CD14-positive monocyte (primary cell): ENCODE results near the gene MDFI. TPM values are rescaled to one million over a fixed set of nuclear protein-coding genes. Genes with fewer than 3 reads are reported as not detected.

Experiments used
- DNase-seq, 3 donors: peaks; one replicate each; pipeline ENCODE4 v3.0.0-alpha.2; 2011 to 2022
- H2AFZ ChIP-seq: 2 replicates; pipeline ENCODE4 v1.6.0; 2012; ENCODE audit warnings: mild to moderate bottlenecking, low read depth, low read length, inconsistent platforms; ENCODE audit not compliant: insufficient read depth, poor library complexity, severe bottlenecking
- H3K27ac ChIP-seq, 2 donors: 1 replicate in 1 of 2; 2 replicates in 1 of 2; pipeline ENCODE4 v1.5.1; 2012 to 2013; ENCODE audit warnings: low read length in 2 of 2, control low read depth in 1 of 2, inconsistent platforms in 1 of 2, low read depth in 1 of 2, mild to moderate bottlenecking in 1 of 2
- H3K27me3 ChIP-seq, 2 donors: one replicate each; pipeline versions ENCODE4 v1.6.0 to v1.6.1; 2011 to 2013; ENCODE audit warnings: low read length in 2 of 2; ENCODE audit not compliant: control insufficient read depth in 2 of 2, insufficient read depth in 2 of 2
- H3K36me3 ChIP-seq, 2 donors: replicated peaks in 1 of 2; 1 replicate in 1 of 2; 2 replicates in 1 of 2; pipeline versions ENCODE4 v1.5.1 to v1.6.1; 2012 to 2013; ENCODE audit warnings: low read length in 2 of 2, control low read depth in 1 of 2, inconsistent platforms in 1 of 2, mild to moderate bottlenecking in 1 of 2; ENCODE audit not compliant: insufficient read depth in 2 of 2, control insufficient read depth in 1 of 2
- H3K4me1 ChIP-seq, 2 donors: 1 replicate in 1 of 2; 2 replicates in 1 of 2; pipeline versions ENCODE4 v1.5.1 to v1.6.1; 2012 to 2013; ENCODE audit warnings: low read length in 2 of 2, control low read depth in 1 of 2, inconsistent platforms in 1 of 2, mild to moderate bottlenecking in 1 of 2, moderate library complexity in 1 of 2; ENCODE audit not compliant: insufficient read depth in 2 of 2, control insufficient read depth in 1 of 2
- H3K4me2 ChIP-seq: replicated peaks from 2 replicates; pipeline ENCODE3; 2012; ENCODE audit warnings: low read length, moderate library complexity, mild to moderate bottlenecking; ENCODE audit not compliant: poor library complexity, severe bottlenecking; ENCODE audit errors: extremely low read depth
- H3K4me3 ChIP-seq, 3 experiments: fragments of 200-600 bp in 1 of 3; sonication (generic) in 1 of 3; replicated peaks in 1 of 3; 1 replicate in 2 of 3; 2 replicates in 1 of 3; pipeline ENCODE4 v1.5.1; 2011 to 2013; ENCODE audit warnings: low read length in 3 of 3, mild to moderate bottlenecking in 3 of 3, control low read depth in 2 of 3, low read depth in 2 of 3, inconsistent platforms in 1 of 3, moderate library complexity in 1 of 3
- H3K79me2 ChIP-seq: 2 replicates; pipeline ENCODE4 v1.6.0; 2012; ENCODE audit warnings: mild to moderate bottlenecking, control low read depth, inconsistent platforms, low read length, moderate library complexity; ENCODE audit not compliant: insufficient read depth
- H3K9ac ChIP-seq: 2 replicates; pipeline ENCODE4 v1.6.0; 2017; ENCODE audit warnings: low read length, mild to moderate bottlenecking; ENCODE audit not compliant: insufficient read depth, poor library complexity, severe bottlenecking
- H3K9me3 ChIP-seq, 2 donors: replicated peaks in 1 of 2; 1 replicate in 1 of 2; 2 replicates in 1 of 2; pipeline versions ENCODE4 v1.5.1 to v1.6.1; 2012 to 2013; ENCODE audit warnings: low read length in 2 of 2, control low read depth in 1 of 2; ENCODE audit not compliant: control insufficient read depth in 1 of 2, insufficient read depth in 1 of 2
- H4K20me1 ChIP-seq: 2 replicates; pipeline ENCODE4 v1.6.0; 2012; ENCODE audit warnings: mild to moderate bottlenecking, low read length, control low read depth, moderate library complexity; ENCODE audit not compliant: insufficient read depth
- H3K27ac Mint-ChIP-seq, 7 donors: one replicate each; pipeline ENCODE4 v1.8.0; 2020; ENCODE audit warnings: mild to moderate bottlenecking in 7 of 7, mixed read lengths in 7 of 7, moderate library complexity in 6 of 7, inconsistent platforms in 2 of 7
- H3K27me3 Mint-ChIP-seq, 3 donors: one replicate each; pipeline ENCODE4 v1.8.0; 2021 to 2022; ENCODE audit warnings: low read depth in 3 of 3, mild to moderate bottlenecking in 3 of 3, mixed read lengths in 3 of 3, moderate library complexity in 3 of 3, inconsistent platforms in 1 of 3
- H3K36me3 Mint-ChIP-seq, 2 donors: one replicate each; pipeline ENCODE4 v1.8.0; 2020; ENCODE audit warnings: mixed read lengths in 2 of 2, inconsistent platforms in 1 of 2, mild to moderate bottlenecking in 1 of 2
- H3K4me1 Mint-ChIP-seq: one replicate; pipeline ENCODE4 v1.8.0; 2020; ENCODE audit warnings: mild to moderate bottlenecking, mixed read lengths
- H3K4me3 Mint-ChIP-seq, 2 donors: one replicate each; pipeline ENCODE4 v1.8.0; 2020; ENCODE audit warnings: mild to moderate bottlenecking in 2 of 2, mixed read lengths in 2 of 2, moderate library complexity in 1 of 2
- H3K9me3 Mint-ChIP-seq, 7 donors: one replicate each; pipeline ENCODE4 v1.8.0; 2020 to 2022; ENCODE audit warnings: mixed read lengths in 7 of 7, mild to moderate bottlenecking in 6 of 7, moderate library complexity in 6 of 7, inconsistent platforms in 2 of 7
- CTCF ChIP-seq: fragments of 200-600 bp; IDR thresholded peaks from one replicate; pipeline ENCODE4 v1.8.0; 2022; ENCODE audit warnings: antibody characterized with exemption, mild to moderate bottlenecking
- WGBS: methylation state at CpG from one replicate; pipeline ENCODE4 v1.1.5; 2013; ENCODE audit warnings: missing lambda C conversion rate; ENCODE audit not compliant: insufficient coverage; 5-methylcytosine and 5-hydroxymethylcytosine counted together
- intact Hi-C, 2 donors: fragments of 100-400 bp; cut with micrococcal nuclease; formaldehyde crosslinking; loops; one replicate each; pipeline versions ENCODE4 v1.15.0 to v1.15.1; 2023
- polyA plus RNA-seq, 3 donors: library from polyadenylated mRNA; depleted of rRNA in 1 of 3; unstranded in 2 of 3; stranded (reverse) in 1 of 3; fragments of 300-500 nt in 2 of 3; fragments of >200 nt in 1 of 3; fragmentation: Illumina TruSeq in 2 of 3; gene quantifications; 1 replicate in 2 of 3; 2 replicates in 1 of 3; pipeline ENCODE4 v1.2.3, GENCODE V29; 2012 to 2021

Gene MDFI
- polyA plus RNA-seq, 3 donors = not detected

GRCh38 chr6:41694815-41695526 lies 56.7 kb downstream of the MDFI start:
- H3K9me3 ChIP-seq = no peaks in the 10 kb centered on the region
- no peak for TF ChIP-seq CTCF
- H4K20me1 ChIP-seq = peaks cover 100% of the 10 kb centered on the region
- H3K9ac ChIP-seq = no peak overlapping the region
- peaks cover 26 to 76% of the 10 kb centered on the region in 2 donors for H3K36me3 ChIP-seq
- DNase-seq = no peak
- Mint-ChIP-seq H3K9me3 (peaks cover 0 to 1% (median 0%) of the 10 kb centered on the region in 7 donors), H3K4me3 (no peak overlapping the region), H3K27me3 (peaks cover 0 to 3% (median 1%) of the 10 kb centered on the region in 3 donors), H3K27ac (peak overlapping the region in 1 of 7 donors; percentile 60), H3K4me1 (peaks cover 3% of the 10 kb centered on the region), H3K36me3 (peaks cover 49 to 52% of the 10 kb centered on the region in 2 donors)
- peaks cover 15% of the 10 kb centered on the region for H3K79me2 ChIP-seq
- H3K27ac ChIP-seq = no peak overlapping the region
- H3K4me1 ChIP-seq = no peaks in the 10 kb centered on the region
- H3K4me3 ChIP-seq = no peak overlapping the region
- no peak overlapping the region for H2AFZ ChIP-seq
- no peaks in the 10 kb centered on the region for H3K27me3 ChIP-seq
- H3K4me2 ChIP-seq = no peak overlapping the region
- intact Hi-C loops = no loop called here
- WGBS = 100% methylated on average over 1 of the region's 6 CpGs

- Histone ChIP-seq H4K20me1 (peaks cover 100% of the 10 kb centered on the region), H3K27ac (no peak overlapping the region), H3K4me1 (no peaks in the 10 kb centered on the region), H2AFZ (no peak overlapping the region), H3K9ac (no peak overlapping the region), H3K4me3 (no peak overlapping the region), H3K9me3 (no peaks in the 10 kb centered on the region), H3K79me2 (peaks cover 20% of the 10 kb centered on the region), H3K36me3 (peaks cover 22 to 72% of the 10 kb centered on the region in 2 donors), H3K27me3 (no peaks in the 10 kb centered on the region), H3K4me2 (no peak overlapping the region)
- 100% methylated on average over 3 of the region's 6 CpGs for WGBS
- Mint-ChIP-seq H3K27me3 (peaks cover 0 to 3% (median 0%) of the 10 kb centered on the region in 3 donors), H3K36me3 (peaks cover 41 to 44% of the 10 kb centered on the region in 2 donors), H3K27ac (no peak overlapping the region), H3K4me3 (no peak overlapping the region), H3K4me1 (peaks cover 3% of the 10 kb centered on the region), H3K9me3 (peaks cover 0 to 1% (median 0%) of the 10 kb centered on the region in 7 donors)
- no peak for DNase-seq
- TF ChIP-seq CTCF = no peak
- intact Hi-C loops = no loop called here
These were observed 57.6 kb downstream of the MDFI start for GRCh38 chr6:41695825-41696224.
